Endothelial cell of umbilical vein (primary cell): Measurements from ENCODE around the gene LHPP. TPM values are rescaled to one million over a fixed set of nuclear protein-coding genes. Genes with fewer than 3 reads are reported as not detected.

Experiments
- BruUV-seq: library from RNA; stranded (reverse); fragments of 400-500 nt; replicated peaks from 2 replicates; lab custom pipeline; 2021; lab: Mats Ljungman, UMichigan
- CTCF ChIA-PET: fragments of 300-600, 350-600 bp; sonication (Branson Sonifier 250); formaldehyde crosslinking; loops from one replicate; lab custom pipeline; 2021; ENCODE audit warnings: antibody characterized with exemption, inconsistent platforms; lab: Charles Lee
- POLR2A ChIA-PET: fragments of 300-600, 350-600 bp; sonication (Branson Sonifier 250); formaldehyde crosslinking; loops from one replicate; lab custom pipeline; 2021; ENCODE audit warnings: antibody characterized with exemption, inconsistent platforms; lab: Charles Lee
- DNase-seq: peaks from one replicate; pipeline ENCODE4 v3.0.0-alpha.2; 2011; ENCODE audit warnings: low read depth, low spot score
- FAIRE-seq: peaks from 2 replicates; lab custom pipeline; 2011; peaks lifted over from hg19 to GRCh38; lab: Jason Lieb, UNC
- H2AFZ ChIP-seq: 2 replicates; pipeline ENCODE4 v1.6.0; 2012; ENCODE audit warnings: low read depth, low read length, control low read depth, inconsistent platforms
- H3K27ac ChIP-seq: 2 replicates; pipeline ENCODE4 v1.5.1; 2011; ENCODE audit warnings: low read depth, mild to moderate bottlenecking, control low read depth, low read length, moderate library complexity; ENCODE audit not compliant: insufficient read depth
- H3K27me3 ChIP-seq, 2 experiments: 2 replicates each; pipeline versions ENCODE4 v1.6.0 to v1.6.1; 2011; ENCODE audit warnings: low read length in 2 of 2, mixed read lengths in 1 of 2; ENCODE audit not compliant: control insufficient read depth in 2 of 2, insufficient read depth in 2 of 2
- H3K36me3 ChIP-seq, 2 experiments: 2 replicates in 1 of 2; 3 replicates in 1 of 2; pipeline ENCODE4 v1.5.1; 2011; ENCODE audit warnings: low read length in 2 of 2, mild to moderate bottlenecking in 1 of 2, moderate library complexity in 1 of 2; ENCODE audit not compliant: control insufficient read depth in 2 of 2, insufficient read depth in 2 of 2; ENCODE audit errors: extremely low read depth in 1 of 2
- H3K4me1 ChIP-seq: 3 replicates; pipeline ENCODE4 v1.5.1; 2011; ENCODE audit warnings: mild to moderate bottlenecking, low read length; ENCODE audit not compliant: control insufficient read depth, insufficient read depth; ENCODE audit errors: extremely low read depth
- H3K4me2 ChIP-seq: 2 replicates; pipeline ENCODE4 v1.6.1; 2011; ENCODE audit warnings: low read length, control low read depth, mixed read lengths; ENCODE audit not compliant: insufficient read depth
- H3K4me3 ChIP-seq, 3 experiments: fragments of 200-600 bp in 1 of 3; sonication (generic), shearing (Covaris generic) in 1 of 3; replicated peaks in 1 of 3; 2 replicates each; pipeline ENCODE4 v1.5.1; 2011 to 2016; ENCODE audit warnings: control low read depth in 3 of 3, low read length in 3 of 3, mild to moderate bottlenecking in 2 of 3, inconsistent platforms in 1 of 3, low read depth in 1 of 3, moderate library complexity in 1 of 3; ENCODE audit not compliant: insufficient read depth in 1 of 3
- H3K79me2 ChIP-seq: 2 replicates; pipeline ENCODE4 v1.6.0; 2012; ENCODE audit warnings: low read length, inconsistent platforms; ENCODE audit not compliant: control insufficient read depth, insufficient read depth
- H3K9ac ChIP-seq: replicated peaks from 2 replicates; pipeline ENCODE3; 2011; ENCODE audit warnings: low read length, control low read depth; ENCODE audit not compliant: insufficient read depth; ENCODE audit errors: extremely low read depth
- H3K9me1 ChIP-seq: replicated peaks from 3 replicates; pipeline ENCODE4 v1.6.0; 2011; ENCODE audit warnings: mild to moderate bottlenecking, low read length; ENCODE audit not compliant: control insufficient read depth, insufficient read depth; ENCODE audit errors: extremely low read depth
- H3K9me3 ChIP-seq: replicated peaks from 2 replicates; pipeline ENCODE4 v1.5.1; 2012; ENCODE audit warnings: low read length, inconsistent platforms; ENCODE audit not compliant: control insufficient read depth, insufficient read depth
- H4K20me1 ChIP-seq: replicated peaks from 2 replicates; pipeline ENCODE3; 2011; ENCODE audit warnings: mild to moderate bottlenecking, low read length; ENCODE audit not compliant: control insufficient read depth, insufficient read depth; ENCODE audit errors: extremely low read depth
- CTCF ChIP-seq, 2 donors: IDR thresholded peaks; 1 replicate in 1 of 2; 2 replicates in 1 of 2; pipeline ENCODE4 v1.5.1; 2011; ENCODE audit warnings: low read length in 2 of 2, mild to moderate bottlenecking in 2 of 2, moderate library complexity in 2 of 2, control low read depth in 1 of 2, inconsistent platforms in 1 of 2, low read depth in 1 of 2; ENCODE audit not compliant: insufficient read depth in 1 of 2; ENCODE audit errors: extremely low read depth in 1 of 2
- EZH2 ChIP-seq: IDR thresholded peaks from 2 replicates; pipeline ENCODE4 v1.6.1; 2012; ENCODE audit warnings: borderline replicate concordance, low read depth, mild to moderate bottlenecking, moderate library complexity, low read length, inconsistent platforms; ENCODE audit not compliant: severe bottlenecking
- FOS ChIP-seq: IDR thresholded peaks from 2 replicates; pipeline ENCODE4 v1.6.1; 2011; ENCODE audit warnings: mild to moderate bottlenecking, low read length, moderate library complexity, borderline replicate concordance; ENCODE audit not compliant: insufficient read depth
- GATA2 ChIP-seq: IDR thresholded peaks from 2 replicates; pipeline ENCODE4 v1.7.0; 2011; ENCODE audit warnings: low read depth, mild to moderate bottlenecking, moderate library complexity, mixed read lengths, low read length; ENCODE audit not compliant: insufficient read length, insufficient read depth
- JUN ChIP-seq: IDR thresholded peaks from 2 replicates; pipeline ENCODE4 v1.6.1; 2011; ENCODE audit warnings: borderline replicate concordance, low read depth; ENCODE audit not compliant: insufficient read length, insufficient read depth
- MAX ChIP-seq: IDR thresholded peaks from 2 replicates; pipeline ENCODE4 v1.6.1; 2011; ENCODE audit not compliant: insufficient read depth, insufficient read length
- MYC ChIP-seq: IDR thresholded peaks from one replicate; pipeline ENCODE4 v1.6.1; 2011; ENCODE audit warnings: mild to moderate bottlenecking, low read depth, low read length
- POLR2A ChIP-seq: IDR thresholded peaks from 2 replicates; pipeline ENCODE4 v1.6.1; 2012; ENCODE audit warnings: low read depth, mild to moderate bottlenecking, control low read depth, low read length
- POLR2AphosphoS5 ChIP-seq: IDR thresholded peaks from 2 replicates; pipeline ENCODE4 v1.6.1; 2012; ENCODE audit warnings: low read depth, mild to moderate bottlenecking, control low read depth, low read length, moderate library complexity; ENCODE audit not compliant: insufficient read depth
- dilution Hi-C: fragments of 300-500 bp; cut with MboI; formaldehyde crosslinking; loops from one replicate; pipeline ENCODE4 v1.15.0; 2019; ENCODE audit warnings: low sequenced_read_pairs; ENCODE audit not compliant: extremely low pct_ligation_motif_present
- intact Hi-C: fragments of 100-400 bp; cut with micrococcal nuclease; formaldehyde crosslinking; loops from one replicate; pipeline ENCODE4 v1.10.0; 2022
- polyA plus RNA-seq, 4 experiments: library from polyadenylated mRNA; depleted of rRNA in 3 of 4; stranded (reverse) in 3 of 4; unstranded in 1 of 4; fragments of >200 nt; gene quantifications; 2 replicates each; pipeline versions ENCODE4 v1.2.1 to v1.2.3, GENCODE V29; 2011 to 2012; ENCODE audit warnings: missing spikeins in 1 of 4
- total RNA-seq: library from RNA; stranded (reverse); gene quantifications from 2 replicates; pipeline ENCODE4 v1.2.3, GENCODE V29; 2021

The LHPP gene
- total and polyA plus RNA-seq, 2 donors (not counting 3 experiments of a cell fraction or from before 2014, with no cell fraction given) = 5.8 to 11.2 TPM

GRCh38 chr10:124624895-124625294 is 163.3 kb downstream of the LHPP start:
- H3K9me3 ChIP-seq = no peaks in the 10 kb centered on the region
- H2AFZ ChIP-seq = no peak overlapping the region
- H3K79me2 ChIP-seq = no peaks in the 10 kb centered on the region
- dilution Hi-C loops (no loop called here), intact Hi-C loops (no loop called here)
- H3K4me2 ChIP-seq = no peak overlapping the region
- H3K4me3 ChIP-seq = no peak overlapping the region
- H3K27me3 ChIP-seq = no peaks in the 10 kb centered on the region
- POLR2A ChIA-PET = no interaction called here
- no peaks in the 10 kb centered on the region for H3K36me3 ChIP-seq
- CTCF ChIA-PET = interaction anchor here (1.2 kb wide), 1 partner anchor 116 kb away, joined by 5 read pairs; no protein-coding TSS in a partner anchor
- TF ChIP-seq JUN = no peak
- no peak for TF ChIP-seq EZH2
- no peak for TF ChIP-seq POLR2AphosphoS5
- TF ChIP-seq GATA2 = no peak
- no peak for TF ChIP-seq MAX
- no peak for TF ChIP-seq MYC
- no peak for TF ChIP-seq FOS
- TF ChIP-seq POLR2A = no peak
- no peak for TF ChIP-seq CTCF (IDR thresholded peaks at IDR 0.05; ENCODE audit: extremely low read depth in 1 of 2, insufficient read depth in 1 of 2, low read depth in 1 of 2, low read length in 2 of 2)
- no peak for FAIRE-seq
- DNase-seq = no peak
- no peaks in the 10 kb centered on the region for H3K9me1 ChIP-seq
- H3K27ac ChIP-seq = no peak overlapping the region
- no peaks in the 10 kb centered on the region for H4K20me1 ChIP-seq
- BruUV-seq = no TSS peak
- no peak overlapping the region for H3K9ac ChIP-seq
- no peaks in the 10 kb centered on the region for H3K4me1 ChIP-seq
